Inferior parietal cortex (tissue), 1 donor: ENCODE data around the gene PLEKHA6.
"Not testable (repeated sequence)": the region's sequence is repeated elsewhere in the genome, so short reads cannot be mapped to it uniquely, and the experiment has no call there.

ENCODE experiments used
- DNase-seq: peaks from one replicate; pipeline ENCODE4 v3.0.0-alpha.2; 2016; ENCODE audit errors: extremely low spot score

PLEKHA6 gene

GRCh38 chr1:204241050-204241449, 118.7 kb downstream of the PLEKHA6 start:
- DNase-seq: no peak

- DNase-seq: no peak
These were observed 119.5 kb downstream of the PLEKHA6 start for GRCh38 chr1:204240233-204240632.

- DNase-seq: not testable (repeated sequence)
These were observed 120.3 kb downstream of the PLEKHA6 start for GRCh38 chr1:204239401-204239800.

GRCh38 chr1:204238520-204238919, 121.2 kb downstream of the PLEKHA6 start:
- DNase-seq: not testable (repeated sequence)

- not testable (repeated sequence) for DNase-seq
These were observed 122.2 kb downstream of the PLEKHA6 start for GRCh38 chr1:204237515-204237914.

- DNase-seq: no peak
These were observed 127.2 kb downstream of the PLEKHA6 start for GRCh38 chr1:204232526-204232925.

GRCh38 chr1:204230211-204230610, 129.5 kb downstream of the PLEKHA6 start:
- no peak for DNase-seq

- no peak for DNase-seq
These were observed 130.8 kb downstream of the PLEKHA6 start for GRCh38 chr1:204228896-204229295.

- DNase-seq: no peak
These were observed 131.5 kb downstream of the PLEKHA6 start for GRCh38 chr1:204227996-204228785.

- no peak for DNase-seq
These were observed 132.4 kb downstream of the PLEKHA6 start for GRCh38 chr1:204227351-204227750.

- no peak for DNase-seq
These were observed 133.6 kb downstream of the PLEKHA6 start for GRCh38 chr1:204225841-204226735.

- no peak for DNase-seq
These were observed 135.1 kb downstream of the PLEKHA6 start for GRCh38 chr1:204224655-204225054.

GRCh38 chr1:204223129-204223860, 136.4 kb downstream of the PLEKHA6 start:
- no peak for DNase-seq

- no peak for DNase-seq
These were observed 137.0 kb downstream of the PLEKHA6 start for GRCh38 chr1:204222764-204223055.

- no peak for DNase-seq
These were observed 137.5 kb downstream of the PLEKHA6 start for GRCh38 chr1:204222006-204222763.

- DNase-seq: no peak
These were observed 138.5 kb downstream of the PLEKHA6 start for GRCh38 chr1:204221271-204221670.

GRCh38 chr1:204219971-204220616, 139.6 kb downstream of the PLEKHA6 start:
- DNase-seq: no peak

GRCh38 chr1:204218552-204218951, 141.2 kb downstream of the PLEKHA6 start:
- DNase-seq: no peak

GRCh38 chr1:204217648-204218000, 142.1 kb downstream of the PLEKHA6 start:
- no peak for DNase-seq

GRCh38 chr1:204216880-204217647, 142.7 kb downstream of the PLEKHA6 start:
- DNase-seq: no peak
